ENCODE measurements around the gene HSPH1. TPM values are rescaled to one million over a fixed set of nuclear protein-coding genes. Genes with fewer than 3 reads are reported as not detected.

HSPH1 gene
- total and polyA plus RNA-seq, 10 donors = 22.1 to 118 (median 33.9) TPM

DNA sequence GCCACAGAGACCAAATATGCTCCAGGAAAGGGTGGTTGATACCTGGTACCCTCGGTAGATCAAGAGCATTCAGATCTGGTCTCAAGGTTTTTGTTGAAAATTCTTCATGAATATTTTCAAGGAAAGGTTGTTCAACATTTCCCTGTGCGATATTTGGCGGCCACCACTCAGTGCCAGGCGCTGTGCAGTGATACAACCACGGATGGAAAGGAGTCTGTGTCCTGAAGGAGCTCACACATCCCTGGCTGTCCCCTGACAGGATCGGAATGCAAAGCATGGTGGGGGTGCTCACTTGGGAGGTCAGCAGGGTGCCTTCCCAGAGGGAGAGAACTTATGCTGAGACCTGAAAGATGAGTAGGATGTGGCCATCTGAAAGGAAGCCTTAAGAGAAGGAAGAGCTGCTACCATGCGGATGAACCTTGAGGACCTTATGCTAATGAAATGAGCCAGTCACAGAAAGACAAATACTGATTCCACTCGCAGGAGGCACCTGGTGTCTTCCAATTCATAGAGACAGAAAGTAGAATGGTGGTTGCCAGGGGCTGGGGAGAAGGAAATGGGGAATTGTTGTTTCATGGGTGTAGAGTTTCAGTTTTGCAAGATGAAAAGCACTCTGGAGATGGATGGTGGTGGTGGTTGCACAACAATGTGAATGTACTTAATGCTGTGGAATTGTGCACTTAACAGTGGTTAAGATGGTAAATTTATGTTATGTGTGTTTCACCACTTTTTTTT, 41.6 kb downstream of the HSPH1 start:
- H3K27ac ChIP-seq = no peak overlapping the region
- peaks cover 0 to 63% (median 0%) of the 10 kb centered on the region in 7 donors for H3K27me3 ChIP-seq (replicated peaks in 1 of 7)
- H3K4me1 ChIP-seq = no peaks in the 10 kb centered on the region
- TF ChIP-seq, protein P1, sequence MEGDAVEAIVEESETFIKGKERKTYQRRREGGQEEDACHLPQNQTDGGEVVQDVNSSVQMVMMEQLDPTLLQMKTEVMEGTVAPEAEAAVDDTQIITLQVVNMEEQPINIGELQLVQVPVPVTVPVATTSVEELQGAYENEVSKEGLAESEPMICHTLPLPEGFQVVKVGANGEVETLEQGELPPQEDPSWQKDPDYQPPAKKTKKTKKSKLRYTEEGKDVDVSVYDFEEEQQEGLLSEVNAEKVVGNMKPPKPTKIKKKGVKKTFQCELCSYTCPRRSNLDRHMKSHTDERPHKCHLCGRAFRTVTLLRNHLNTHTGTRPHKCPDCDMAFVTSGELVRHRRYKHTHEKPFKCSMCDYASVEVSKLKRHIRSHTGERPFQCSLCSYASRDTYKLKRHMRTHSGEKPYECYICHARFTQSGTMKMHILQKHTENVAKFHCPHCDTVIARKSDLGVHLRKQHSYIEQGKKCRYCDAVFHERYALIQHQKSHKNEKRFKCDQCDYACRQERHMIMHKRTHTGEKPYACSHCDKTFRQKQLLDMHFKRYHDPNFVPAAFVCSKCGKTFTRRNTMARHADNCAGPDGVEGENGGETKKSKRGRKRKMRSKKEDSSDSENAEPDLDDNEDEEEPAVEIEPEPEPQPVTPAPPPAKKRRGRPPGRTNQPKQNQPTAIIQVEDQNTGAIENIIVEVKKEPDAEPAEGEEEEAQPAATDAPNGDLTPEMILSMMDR (IDR thresholded peaks at IDR 0.05 in 8 of 11, conservative IDR thresholded peaks at IDR 0.05 in 3 of 11) = no peak
- TF ChIP-seq POLR2A (IDR thresholded peaks at IDR 0.05) = no peak
- no peak for TF ChIP-seq POLR2AphosphoS5 (IDR thresholded peaks at IDR 0.05)
- H3K4me3 ChIP-seq = no peak overlapping the region
- intact Hi-C loops (cut with DNase I; ENCODE audit: low total_unique reads) = no loop called here
- no peak for DNase-seq
- H3K36me3 ChIP-seq = no peaks in the 10 kb centered on the region
- no peaks in the 10 kb centered on the region for H3K9me3 ChIP-seq
- WGBS, 5 donors = 75 to 83% (median 76%) methylated on average over 8 of the region's 8 CpGs

DNA sequence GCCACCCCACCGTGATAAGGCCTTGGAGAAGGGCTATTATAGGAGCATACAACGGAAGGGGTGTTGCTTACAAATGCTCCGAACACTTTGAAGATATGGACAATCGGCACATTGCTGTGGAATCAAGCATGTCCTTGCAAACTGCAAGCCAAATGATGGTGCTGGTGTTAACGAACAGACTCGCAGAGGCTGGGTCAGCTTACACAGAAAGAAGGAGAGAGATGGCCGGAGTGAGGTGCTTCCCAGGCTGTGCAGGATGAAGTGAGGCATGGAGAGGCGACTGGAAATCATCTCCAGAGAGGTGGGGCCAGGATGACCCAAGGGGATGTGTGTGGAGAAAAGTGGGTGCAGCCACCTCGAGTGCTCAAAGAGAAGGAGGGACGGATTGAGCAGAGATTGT, 42.2 kb downstream of the HSPH1 start:
- intact Hi-C loops (cut with DNase I; ENCODE audit: low total_unique reads) = no loop called here
- TF ChIP-seq, protein P1 (IDR thresholded peaks at IDR 0.05 in 8 of 11, conservative IDR thresholded peaks at IDR 0.05 in 3 of 11) = no peak
- no peak for TF ChIP-seq POLR2A (IDR thresholded peaks at IDR 0.05)
- TF ChIP-seq POLR2AphosphoS5 (IDR thresholded peaks at IDR 0.05) = no peak

DNA sequence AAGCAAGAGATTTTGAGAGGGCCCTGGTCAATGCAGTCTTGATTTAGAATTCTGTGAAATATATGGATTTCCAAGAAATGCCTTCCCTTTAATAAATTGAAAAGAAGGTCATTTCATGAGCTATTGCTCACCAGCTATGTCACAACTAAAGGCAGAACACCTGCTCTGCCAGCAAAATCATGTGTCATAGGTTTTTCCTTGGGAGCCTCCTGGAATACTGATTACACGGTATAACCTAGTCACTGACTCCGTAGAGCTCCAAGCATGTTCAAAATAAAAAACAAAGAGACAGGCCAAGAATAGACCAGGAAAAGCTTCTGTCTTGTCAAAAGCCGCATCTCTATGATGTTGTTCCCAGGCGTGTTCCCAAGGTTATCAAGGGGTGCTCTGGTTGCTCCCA, 45.5 kb downstream of the HSPH1 start:
- Histone ChIP-seq H3K4me3 (no peak overlapping the region), H3K27ac (no peak overlapping the region), H3K36me3 (no peaks in the 10 kb centered on the region), H3K27me3 (replicated peaks in 1 of 7) (peaks cover 0 to 50% (median 0%) of the 10 kb centered on the region in 7 donors), H3K9me3 (no peaks in the 10 kb centered on the region), H3K4me1 (no peaks in the 10 kb centered on the region)
- WGBS, 5 donors = 88 to 93% (median 91%) methylated on average over 4 of the region's 4 CpGs
- no peak for DNase-seq
- intact Hi-C loops (cut with DNase I; ENCODE audit: low total_unique reads) = no loop called here
- TF ChIP-seq, protein P1 (IDR thresholded peaks at IDR 0.05 in 8 of 11, conservative IDR thresholded peaks at IDR 0.05 in 3 of 11) = no peak
- no peak for TF ChIP-seq POLR2AphosphoS5 (IDR thresholded peaks at IDR 0.05)
- TF ChIP-seq POLR2A (IDR thresholded peaks at IDR 0.05) = no peak

More for the DNA sequence above, 42.2 kb downstream of the HSPH1 start:
- no peaks in the 10 kb centered on the region for H3K36me3 ChIP-seq
- H3K4me1 ChIP-seq = no peaks in the 10 kb centered on the region
- 64 to 77% (median 75%) methylated on average over 10 of the region's 10 CpGs for WGBS, 5 donors
- peaks cover 0 to 60% (median 0%) of the 10 kb centered on the region in 7 donors for H3K27me3 ChIP-seq (replicated peaks in 1 of 7)
- no peak overlapping the region for H3K4me3 ChIP-seq
- no peaks in the 10 kb centered on the region for H3K9me3 ChIP-seq
- DNase-seq = no peak
- no peak overlapping the region for H3K27ac ChIP-seq

DNA sequence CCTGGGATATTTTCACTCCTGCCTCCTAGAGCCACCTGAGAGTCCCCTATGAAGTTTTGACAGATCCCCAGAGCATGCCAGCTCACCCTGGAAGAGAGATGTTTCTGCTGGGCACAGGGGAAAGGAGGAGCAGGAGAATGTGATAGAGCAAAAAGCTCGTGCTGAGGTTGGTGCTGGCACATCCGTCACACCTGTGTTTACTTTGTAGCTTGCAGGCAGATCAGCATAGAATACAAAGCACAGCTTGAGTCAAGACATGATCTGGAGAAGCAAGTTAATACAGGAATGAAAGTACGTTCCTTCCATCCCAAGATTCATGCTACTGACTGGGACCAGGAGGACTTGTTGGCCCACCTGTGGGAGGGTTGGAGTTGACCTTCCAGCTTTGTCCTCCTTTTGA, 46.1 kb downstream of the HSPH1 start:
- H3K36me3 ChIP-seq = no peaks in the 10 kb centered on the region
- H3K4me3 ChIP-seq = no peak overlapping the region
- intact Hi-C loops (cut with DNase I; ENCODE audit: low total_unique reads) = no loop called here
- H3K27ac ChIP-seq = no peak overlapping the region
- no peaks in the 10 kb centered on the region for H3K4me1 ChIP-seq
- H3K9me3 ChIP-seq = no peaks in the 10 kb centered on the region
- WGBS, 5 donors = 64 to 85% (median 73%) methylated on average over 3 of the region's 3 CpGs
- H3K27me3 ChIP-seq (replicated peaks in 1 of 7) = peaks cover 0 to 50% (median 0%) of the 10 kb centered on the region in 7 donors
- DNase-seq = no peak
- TF ChIP-seq POLR2A (IDR thresholded peaks at IDR 0.05) (no peak), POLR2AphosphoS5 (IDR thresholded peaks at IDR 0.05) (no peak)
- TF ChIP-seq, protein P1 (IDR thresholded peaks at IDR 0.05 in 8 of 11, conservative IDR thresholded peaks at IDR 0.05 in 3 of 11) = no peak
